ENCODE data around the gene TRPM2.
"Not testable (repeated sequence)": the region's sequence is repeated elsewhere in the genome, so short reads cannot be mapped to it uniquely, and the experiment has no call there.

TRPM2 gene

GRCh38 chr21:44415073-44416025, 61.9 kb downstream of the TRPM2 start:
- DNase-seq = no peak

DNA sequence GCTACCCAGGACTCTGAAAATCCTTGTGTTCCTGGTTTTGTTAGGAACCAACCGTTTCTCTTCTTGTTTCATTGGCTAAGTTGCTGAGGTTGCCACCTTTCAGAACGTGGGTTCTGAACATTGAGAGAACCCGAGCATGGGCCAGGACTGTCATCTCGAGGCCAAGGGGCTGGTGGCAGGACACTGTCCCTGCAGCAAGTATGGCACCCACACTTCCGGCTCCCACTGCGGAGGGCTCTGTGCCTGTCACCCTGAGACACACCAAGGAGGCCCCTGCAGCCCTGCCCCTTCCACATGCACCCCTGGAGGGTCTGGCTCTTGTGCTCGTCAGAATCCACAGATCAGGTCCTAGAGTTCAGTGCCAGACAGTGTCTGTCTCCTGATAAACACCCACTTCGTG, 62.8 kb downstream of the TRPM2 start:
- no peak for DNase-seq

GRCh38 chr21:44417621-44418107, 64.2 kb downstream of the TRPM2 start:
- DNase-seq = not testable (repeated sequence)

DNA sequence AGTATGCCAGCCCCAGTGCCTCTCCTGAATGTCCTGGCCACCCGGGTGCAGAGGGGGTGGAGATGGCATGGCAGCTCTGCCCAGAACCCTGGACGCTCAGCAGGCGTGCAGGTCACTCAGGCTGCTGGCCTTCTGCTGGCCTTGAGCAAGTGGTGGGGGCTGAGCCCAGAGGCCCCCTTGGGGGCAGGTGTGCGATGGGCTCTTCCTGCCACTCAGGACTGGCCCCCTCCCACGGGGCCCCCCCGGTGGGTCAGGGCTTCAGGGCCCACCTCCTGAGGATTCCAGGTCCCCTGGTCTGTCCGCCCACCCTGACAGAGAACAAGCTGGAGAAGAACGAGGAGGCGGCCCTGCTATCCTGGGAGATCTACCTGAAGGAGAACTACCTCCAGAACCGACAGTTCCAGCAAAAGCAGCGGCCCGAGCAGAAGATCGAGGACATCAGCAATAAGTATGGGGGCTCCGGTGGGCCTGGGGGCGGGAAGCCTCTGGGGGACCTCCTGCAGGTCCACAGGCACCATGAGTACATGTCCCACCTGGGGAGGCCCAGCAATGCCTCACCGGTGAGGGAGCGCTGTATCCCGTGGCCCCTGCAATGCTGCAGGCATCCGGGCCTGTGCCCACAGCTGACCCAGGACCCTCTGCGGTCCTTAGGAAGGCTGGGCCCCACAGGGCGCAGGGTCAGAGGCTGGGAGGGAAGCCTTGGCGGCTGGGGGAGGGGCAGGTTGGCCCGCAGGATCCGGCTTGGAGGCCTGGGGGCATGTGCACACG, 64.9 kb downstream of the TRPM2 start:
- DNase-seq = no peak

- no peak for DNase-seq
Measured at GRCh38 chr21:44418876-44419230, 65.4 kb downstream of the TRPM2 start.

GRCh38 chr21:44419679-44420078, 66.3 kb downstream of the TRPM2 start:
- no peak for DNase-seq

GRCh38 chr21:44420416-44421205, 67.2 kb downstream of the TRPM2 start:
- no peak for DNase-seq

- DNase-seq = no peak
Measured at GRCh38 chr21:44421901-44422840, 68.8 kb downstream of the TRPM2 start.

DNA sequence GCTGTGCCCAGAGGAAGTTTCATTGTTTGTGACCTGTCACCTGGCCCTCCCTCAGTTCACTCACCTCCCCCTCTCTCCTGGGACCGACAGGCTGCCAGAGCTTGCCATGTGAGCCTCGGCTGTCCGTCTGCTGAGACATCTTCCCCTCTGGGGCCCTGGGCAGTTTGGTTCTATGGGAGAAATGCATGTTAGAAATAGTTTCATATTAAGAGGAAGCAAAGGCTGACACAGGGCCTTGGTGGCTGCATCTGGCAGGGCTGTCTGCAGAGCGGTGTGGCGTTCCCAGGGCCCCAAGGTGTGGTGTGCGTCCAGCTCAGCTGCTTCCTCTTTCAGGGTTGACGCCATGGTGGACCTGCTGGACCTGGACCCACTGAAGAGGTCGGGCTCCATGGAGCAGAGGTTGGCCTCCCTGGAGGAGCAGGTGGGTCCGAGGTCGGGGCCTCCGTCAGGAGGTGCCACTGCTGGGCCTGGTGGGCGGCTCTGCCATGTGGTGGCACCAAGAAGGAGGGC, 69.9 kb downstream of the TRPM2 start:
- DNase-seq = no peak

DNA sequence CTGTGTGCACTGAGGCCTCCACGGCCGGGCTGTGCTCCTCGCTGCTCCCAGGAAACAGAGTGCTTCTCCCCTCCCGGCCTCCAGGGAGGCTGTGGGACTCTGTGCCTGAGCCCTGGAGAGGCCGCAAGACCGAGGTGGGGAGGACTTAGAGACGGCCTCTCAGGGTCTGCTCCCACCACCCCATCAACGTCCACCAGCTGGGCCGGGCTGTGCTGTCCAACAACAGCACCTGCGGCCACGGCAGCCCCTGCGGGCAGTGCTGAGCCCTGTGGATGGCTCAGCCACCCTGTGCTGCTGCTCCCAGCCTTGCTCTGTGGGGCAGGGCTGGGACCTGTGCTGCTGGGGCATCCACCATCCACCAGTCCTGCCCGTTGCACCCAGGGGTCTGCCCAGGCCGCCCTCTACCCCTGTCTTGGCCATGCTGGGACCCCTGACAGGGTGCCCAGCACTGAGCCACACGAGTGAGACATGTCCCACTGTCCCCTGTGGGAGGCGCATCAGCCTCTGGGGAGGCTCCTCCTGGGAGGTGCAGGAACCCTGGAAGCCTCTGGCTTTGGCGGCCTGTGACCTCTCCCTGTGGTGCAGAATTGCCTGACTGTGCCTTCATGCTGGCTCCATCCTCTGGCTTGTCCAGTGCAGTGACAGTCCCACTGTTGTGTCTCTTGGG, 70.7 kb downstream of the TRPM2 start:
- no peak for DNase-seq

GRCh38 chr21:44424608-44425306, 71.3 kb downstream of the TRPM2 start:
- DNase-seq = no peak

DNA sequence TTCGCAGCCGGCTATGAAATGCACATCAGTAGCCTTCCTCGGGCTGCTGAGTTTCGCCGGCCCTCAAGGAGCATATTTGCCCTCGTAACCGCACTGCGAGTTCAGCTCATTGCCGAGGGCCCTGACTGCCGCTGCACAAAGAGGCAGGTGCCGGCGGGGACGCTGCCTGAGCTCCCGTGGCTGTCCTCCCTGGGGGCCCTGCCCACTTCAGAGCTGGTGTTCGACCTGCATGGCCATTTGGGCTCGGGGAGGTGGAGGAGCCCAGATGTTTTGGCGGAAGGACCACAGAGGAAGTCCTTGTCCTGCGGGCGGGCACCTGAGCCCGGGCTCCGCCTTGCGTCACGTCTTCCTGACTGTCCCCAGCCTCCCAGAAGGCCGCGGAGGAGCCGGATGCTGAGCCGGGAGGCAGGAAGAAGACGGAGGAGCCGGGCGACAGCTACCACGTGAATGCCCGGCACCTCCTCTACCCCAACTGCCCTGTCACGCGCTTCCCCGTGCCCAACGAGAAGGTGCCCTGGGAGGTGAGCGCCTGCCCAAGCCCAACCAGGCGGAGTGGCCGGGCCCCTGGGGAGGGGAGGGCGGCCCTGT, 72.0 kb downstream of the TRPM2 start:
- DNase-seq = no peak

DNA sequence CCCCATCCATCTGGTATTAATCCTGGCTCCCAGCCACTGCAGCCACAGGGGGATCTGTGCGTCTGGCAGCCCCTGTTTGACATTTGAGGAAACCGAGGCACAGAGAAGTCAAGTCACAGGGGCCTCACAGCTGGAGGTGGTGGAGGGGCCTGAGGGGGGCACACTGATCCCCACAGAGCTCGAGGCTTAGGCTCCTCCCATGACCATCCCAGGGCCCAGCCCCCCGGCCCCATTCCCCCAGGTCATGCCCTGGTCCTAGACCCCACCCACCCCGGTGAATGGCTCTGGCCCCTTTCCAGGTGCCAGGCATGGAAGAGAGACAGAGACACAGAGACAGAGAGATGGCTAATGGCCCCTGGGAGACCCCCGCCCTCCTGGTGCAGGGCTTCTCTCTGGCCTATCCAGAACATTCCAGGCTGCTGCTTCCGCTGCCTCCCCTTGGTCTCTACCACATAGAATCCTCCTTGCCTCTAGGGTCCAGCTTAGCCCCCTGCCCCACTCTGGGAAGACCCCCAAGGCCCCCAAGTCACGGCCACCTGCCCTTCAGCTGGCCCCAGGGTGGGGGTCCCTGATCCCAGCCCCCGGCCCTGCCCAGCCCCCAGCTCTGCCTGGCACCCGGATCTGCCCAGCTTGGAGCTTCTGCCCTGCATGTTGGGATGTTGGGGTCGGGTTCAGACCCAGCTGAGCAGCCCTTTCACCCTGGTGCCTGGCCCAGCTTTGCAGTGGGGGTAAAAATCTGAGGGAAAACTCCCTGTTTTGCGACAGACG, 72.7 kb downstream of the TRPM2 start:
- no peak for DNase-seq

GRCh38 chr21:44426663-44427191, 73.3 kb downstream of the TRPM2 start:
- DNase-seq = no peak

DNA sequence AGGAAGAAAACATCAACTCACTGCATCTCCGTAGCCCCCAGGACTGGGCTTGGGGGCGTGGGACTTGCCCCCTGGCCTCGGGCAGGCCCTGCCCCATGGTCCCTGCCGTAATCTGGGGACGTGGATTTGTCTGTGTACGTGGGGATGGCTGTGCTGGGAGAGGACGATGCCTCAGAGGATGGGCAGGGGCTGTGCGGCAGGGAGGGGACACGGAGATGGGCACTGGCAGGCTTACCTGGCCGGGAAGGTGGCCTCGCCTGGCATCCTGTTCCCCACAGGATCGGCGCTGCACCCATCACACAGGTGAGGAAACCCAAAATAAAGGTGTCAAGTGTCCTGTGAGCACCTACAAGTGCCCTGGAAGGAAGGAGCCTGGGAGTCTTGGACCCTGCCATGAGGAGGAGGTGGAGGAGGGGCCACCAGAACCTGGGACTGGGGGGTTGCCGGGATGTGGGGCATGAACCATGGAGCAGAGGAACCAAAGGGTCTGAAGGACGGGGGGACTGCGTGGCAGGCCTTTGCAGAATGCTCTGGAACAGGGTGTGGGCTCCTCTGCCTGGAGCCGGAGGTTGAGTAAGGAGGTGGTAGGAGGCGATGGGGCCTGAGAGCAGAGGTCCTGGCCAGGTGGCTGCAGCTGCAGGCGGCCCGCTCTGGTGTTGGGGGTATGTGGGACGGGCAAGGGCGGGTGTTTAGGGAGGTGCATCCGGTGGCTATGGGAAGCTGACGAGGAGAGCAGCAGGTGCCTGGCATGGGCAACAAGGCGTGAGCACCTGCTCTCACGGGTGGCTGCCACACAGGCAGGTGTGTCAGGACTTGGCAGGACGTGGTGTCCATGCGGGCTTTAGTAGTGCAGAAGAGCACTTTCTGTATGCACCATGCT, 74.1 kb downstream of the TRPM2 start:
- DNase-seq = no peak

DNA sequence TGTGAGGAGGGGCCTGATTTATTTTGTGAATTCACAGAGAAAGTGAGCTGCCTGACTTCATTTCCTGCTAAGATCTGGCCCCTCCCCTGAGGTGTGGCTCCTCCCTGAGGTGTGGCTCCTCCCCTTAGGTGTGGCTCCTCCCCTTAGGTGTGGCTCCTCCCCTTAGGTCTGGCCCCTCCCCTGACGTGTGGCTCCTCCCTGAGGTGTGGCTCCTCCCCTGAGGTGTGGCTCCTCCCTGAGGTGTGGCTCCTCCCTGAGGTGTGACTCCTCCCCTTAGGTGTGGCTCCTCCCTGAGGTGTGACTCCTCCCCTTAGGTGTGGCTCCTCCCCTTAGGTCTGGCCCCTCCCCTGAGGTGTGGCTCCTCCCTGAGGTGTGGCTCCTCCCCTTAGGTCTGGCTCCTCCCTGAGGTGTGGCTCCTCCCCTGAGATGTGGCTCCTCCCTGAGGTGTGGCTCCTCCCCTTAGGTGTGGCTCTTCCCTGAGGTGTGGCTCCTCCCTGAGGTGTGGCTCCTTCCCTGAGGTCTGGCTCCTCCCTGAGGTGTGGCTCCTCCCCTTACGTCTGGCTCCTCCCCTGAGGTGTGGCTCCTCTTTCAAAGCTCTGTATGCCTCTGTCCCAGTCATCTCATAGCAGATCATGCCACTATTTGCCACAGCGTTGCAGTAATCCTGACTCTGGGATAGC, 75.0 kb downstream of the TRPM2 start:
- no peak for DNase-seq

- DNase-seq = no peak
Measured at GRCh38 chr21:44429894-44430293, 76.5 kb downstream of the TRPM2 start.
